H1 (cell line): ENCODE results near the gene TRIM9. TPM values are rescaled to one million over a fixed set of nuclear protein-coding genes. Genes with fewer than 3 reads are reported as not detected.

Experiments
- CTCF ChIA-PET: fragments of 300-600 bp; sonication (Branson Sonifier 250); formaldehyde crosslinking; loops from one replicate; lab custom pipeline; 2021; ENCODE audit not compliant: partially characterized antibody; lab: Charles Lee
- POLR2A ChIA-PET: fragments of 300-600 bp; sonication (Branson Sonifier 250); formaldehyde crosslinking; loops from one replicate; lab custom pipeline; 2021; ENCODE audit warnings: inconsistent platforms; ENCODE audit not compliant: partially characterized antibody; lab: Charles Lee
- DNase-seq, 2 experiments: peaks; one replicate each; pipeline versions ENCODE4 v3.0.0 to v3.0.0-alpha.2; 2010 to 2022; ENCODE audit warnings: low spot score in 2 of 2, low read depth in 1 of 2, mixed read lengths in 1 of 2
- FAIRE-seq: peaks from 2 replicates; lab custom pipeline; 2011; peaks lifted over from hg19 to GRCh38; lab: Jason Lieb, UNC
- H2AFZ ChIP-seq: 2 replicates; pipeline ENCODE4 v1.8.1; 2012; ENCODE audit warnings: low read length, inconsistent platforms
- H2AK5ac ChIP-seq: 2 replicates; pipeline ENCODE4 v1.6.1; 2013; ENCODE audit warnings: low read depth, low read length
- H2BK120ac ChIP-seq: replicated peaks from 2 replicates; pipeline ENCODE3; 2013; ENCODE audit warnings: low read depth, low read length, inconsistent platforms
- H2BK12ac ChIP-seq: 2 replicates; pipeline ENCODE4 v1.6.1; 2013; ENCODE audit warnings: low read depth, low read length
- H2BK15ac ChIP-seq: 2 replicates; pipeline ENCODE4 v1.6.1; 2013; ENCODE audit warnings: low read length
- H2BK20ac ChIP-seq: 2 replicates; pipeline ENCODE4 v1.6.1; 2013; ENCODE audit warnings: low read length
- H2BK5ac ChIP-seq: 2 replicates; pipeline ENCODE4 v1.6.1; 2013; ENCODE audit warnings: low read depth, low read length
- H3K14ac ChIP-seq: 2 replicates; pipeline ENCODE4 v1.6.1; 2013; ENCODE audit warnings: inconsistent platforms; ENCODE audit not compliant: insufficient read length
- H3K18ac ChIP-seq: 2 replicates; pipeline ENCODE4 v1.6.1; 2013; ENCODE audit warnings: low read length; ENCODE audit errors: extremely low read depth
- H3K23ac ChIP-seq: 2 replicates; pipeline ENCODE4 v1.6.1; 2013; ENCODE audit warnings: inconsistent platforms; ENCODE audit not compliant: insufficient read length
- H3K23me2 ChIP-seq: 2 replicates; pipeline ENCODE4 v1.6.1; 2013; ENCODE audit warnings: low read depth, low read length
- H3K27ac ChIP-seq: 2 replicates; pipeline ENCODE4 v1.6.1; 2011; ENCODE audit warnings: low read depth, low read length, inconsistent platforms
- H3K27me3 ChIP-seq, 4 experiments: replicated peaks in 1 of 4; 1 replicate in 1 of 4; 2 replicates in 3 of 4; pipeline versions ENCODE4 v1.6.1 to v1.8.1; 2011 to 2013; ENCODE audit warnings: low read length in 3 of 4, mild to moderate bottlenecking in 3 of 4, inconsistent platforms in 2 of 4, mixed read lengths in 2 of 4, moderate library complexity in 1 of 4; ENCODE audit not compliant: control insufficient read depth in 3 of 4, insufficient read depth in 3 of 4; ENCODE audit errors: extremely low read depth in 1 of 4
- H3K36me3 ChIP-seq, 4 experiments: 2 replicates each; pipeline versions ENCODE4 v1.6.1 to v1.8.1; 2011 to 2013; ENCODE audit warnings: mild to moderate bottlenecking in 4 of 4, low read length in 3 of 4, moderate library complexity in 2 of 4, control low read depth in 1 of 4, inconsistent platforms in 1 of 4; ENCODE audit not compliant: insufficient read depth in 4 of 4, control insufficient read depth in 2 of 4
- H3K4ac ChIP-seq: replicated peaks from 2 replicates; pipeline ENCODE3; 2013; ENCODE audit warnings: low read length, low read depth, mixed read lengths, inconsistent platforms; ENCODE audit not compliant: insufficient read length
- H3K4me1 ChIP-seq, 4 experiments: replicated peaks in 1 of 4; 1 replicate in 1 of 4; 2 replicates in 3 of 4; pipeline versions ENCODE4 v1.6.1 to v1.8.1; 2011 to 2013; ENCODE audit warnings: low read length in 3 of 4, inconsistent platforms in 2 of 4, mixed read lengths in 1 of 4; ENCODE audit not compliant: insufficient read depth in 4 of 4, control insufficient read depth in 3 of 4
- H3K4me2 ChIP-seq, 2 experiments: 2 replicates each; pipeline versions ENCODE4 v1.6.1 to v1.8.1; 2011 to 2013; ENCODE audit warnings: low read depth in 2 of 2, low read length in 2 of 2, control low read depth in 1 of 2, inconsistent platforms in 1 of 2, mild to moderate bottlenecking in 1 of 2; ENCODE audit not compliant: insufficient read depth in 1 of 2
- H3K4me3 ChIP-seq, 4 experiments: fragments of 200-600, 300-600 bp in 1 of 4; sonication (generic), shearing (Covaris generic), sonication (Bioruptor Twin) in 1 of 4; 2 replicates each; pipeline versions ENCODE4 v1.5.1 to v1.8.1; 2011 to 2016; ENCODE audit warnings: low read length in 4 of 4, low read depth in 3 of 4, control low read depth in 2 of 4, inconsistent platforms in 2 of 4, mild to moderate bottlenecking in 2 of 4, mixed read lengths in 1 of 4, moderate library complexity in 1 of 4; ENCODE audit not compliant: insufficient read depth in 2 of 4; ENCODE audit errors: extremely low read depth in 1 of 4
- H3K56ac ChIP-seq: replicated peaks from 2 replicates; pipeline ENCODE3; 2013; ENCODE audit warnings: low read depth, mild to moderate bottlenecking, mixed read lengths, low read length, inconsistent platforms; ENCODE audit not compliant: insufficient read length
- H3K79me1 ChIP-seq: 2 replicates; pipeline ENCODE4 v1.6.1; 2013; ENCODE audit warnings: low read depth, low read length, control low read depth
- H3K79me2 ChIP-seq, 2 experiments: 2 replicates each; pipeline versions ENCODE4 v1.6.1 to v1.8.1; 2012 to 2013; ENCODE audit warnings: low read length in 2 of 2, mild to moderate bottlenecking in 2 of 2, inconsistent platforms in 1 of 2; ENCODE audit not compliant: insufficient read depth in 2 of 2, control insufficient read depth in 1 of 2
- H3K9ac ChIP-seq, 4 experiments: replicated peaks in 1 of 4; 1 replicate in 1 of 4; 2 replicates in 3 of 4; pipeline versions ENCODE4 v1.6.1 to v1.8.1; 2011 to 2013; ENCODE audit warnings: low read depth in 3 of 4, low read length in 3 of 4, control low read depth in 2 of 4, mild to moderate bottlenecking in 2 of 4, moderate library complexity in 2 of 4, inconsistent platforms in 1 of 4; ENCODE audit errors: extremely low read depth in 1 of 4
- H3K9me3 ChIP-seq, 2 experiments: 2 replicates each; pipeline versions ENCODE4 v1.6.1 to v1.8.1; 2012 to 2013; ENCODE audit warnings: mild to moderate bottlenecking in 2 of 2, moderate library complexity in 2 of 2, control low read depth in 1 of 2, inconsistent platforms in 1 of 2, low read depth in 1 of 2, low read length in 1 of 2, mixed read lengths in 1 of 2; ENCODE audit not compliant: insufficient read depth in 2 of 2
- H4K20me1 ChIP-seq, 2 experiments: replicated peaks in 1 of 2; 2 replicates each; pipeline versions ENCODE3 to v1.8.1; 2011 to 2013; ENCODE audit warnings: inconsistent platforms in 2 of 2, low read length in 2 of 2, mild to moderate bottlenecking in 1 of 2; ENCODE audit not compliant: insufficient read depth in 2 of 2, control insufficient read depth in 1 of 2
- H4K5ac ChIP-seq: 2 replicates; pipeline ENCODE4 v1.6.1; 2013; ENCODE audit warnings: low read length, low read depth, mixed read lengths, inconsistent platforms; ENCODE audit not compliant: insufficient read length
- H4K8ac ChIP-seq: 2 replicates; pipeline ENCODE4 v1.8.0; 2013; ENCODE audit warnings: mild to moderate bottlenecking, moderate library complexity, low read length, inconsistent platforms; ENCODE audit not compliant: insufficient read depth; ENCODE audit errors: extremely low read depth
- H4K91ac ChIP-seq: replicated peaks from 2 replicates; pipeline ENCODE3; 2013; ENCODE audit warnings: low read length, mixed read lengths, inconsistent platforms; ENCODE audit not compliant: insufficient read length
- YY1 ChIP-seq: IDR thresholded peaks from 2 replicates; pipeline ENCODE4 v1.6.1; 2011; ENCODE audit warnings: low read depth, mild to moderate bottlenecking, low read length
- WGBS, 2 experiments: shearing (Covaris generic) in 1 of 2; methylation state at CpG; one replicate each; pipeline versions ENCODE4 v1.1.6 to v1.1.7; 2013 to 2015; ENCODE audit warnings: low lambda C conversion rate in 2 of 2, mixed read lengths in 2 of 2, inconsistent platforms in 1 of 2, low coverage in 1 of 2, missing lambda C conversion rate in 1 of 2; ENCODE audit not compliant: insufficient replicate concordance in 2 of 2, insufficient coverage in 1 of 2, insufficient read length in 1 of 2; ENCODE audit errors: extremely low coverage in 1 of 2, missing lambda C conversion rate in 1 of 2; 5-methylcytosine and 5-hydroxymethylcytosine counted together
- polyA plus RNA-seq, 7 experiments: library from polyadenylated mRNA; depleted of rRNA in 3 of 7; stranded (reverse) in 5 of 7; unstranded in 2 of 7; fragments of >200 nt in 5 of 7; fragments of 200-250 nt in 2 of 7; gene quantifications; 1 replicate in 5 of 7; 2 replicates in 1 of 7; 4 replicates in 1 of 7; pipeline versions ENCODE4 v1.2.1 to v1.2.3, GENCODE V29; 2011 to 2013; ENCODE audit warnings: missing spikeins in 2 of 7, mixed read lengths in 2 of 7
- total RNA-seq: library from RNA; stranded (reverse); fragmentation: NEBNext Ultra II Directional; extraction: Animal tissue kit (Norgen Biotek cat#: 25700); gene quantifications from 2 replicates; pipeline ENCODE4 v1.2.1, GENCODE V29; 2021

Gene TRIM9
- total and polyA plus RNA-seq, 2 of the 8 experiments (the other 6 are each of a cell fraction or from before 2014, with no cell fraction given) = 2.7 to 5.4 TPM

DNA sequence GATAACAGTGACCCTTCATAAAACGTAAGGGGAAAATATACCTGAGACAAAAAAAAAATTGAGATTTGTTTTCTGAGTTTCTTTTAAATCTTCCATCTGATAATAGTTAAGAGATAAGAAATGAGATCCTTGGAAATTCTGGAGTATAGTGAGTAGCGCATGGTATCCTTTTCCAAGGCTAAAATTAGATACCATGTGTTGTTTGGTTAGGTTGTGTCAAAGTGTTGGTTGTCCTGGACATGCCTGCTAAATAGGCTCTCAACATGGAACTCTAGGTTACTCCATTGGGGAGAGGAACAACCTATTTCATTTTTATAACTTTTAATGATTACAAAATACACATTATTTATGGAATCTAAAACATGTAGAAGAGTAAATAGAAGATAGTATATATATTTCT lies 165.4 kb downstream of the TRIM9 start:
- no peaks in the 10 kb centered on the region for H3K79me2 ChIP-seq
- 87% methylated on average over 2 of the region's 2 CpGs; no CpG with 5 or more reads in 1 of the 2 experiments for WGBS, 2 experiments
- H3K4me1 ChIP-seq = peaks cover 0 to 5% (median 0%) of the 10 kb centered on the region in 4 experiments; a peak in 1 of 7 replicates
- H2AK5ac ChIP-seq = no peak overlapping the region
- no peak overlapping the region for H3K14ac ChIP-seq
- H2BK15ac ChIP-seq = no peak overlapping the region
- ChIA-PET CTCF (interaction anchor here (2.1 kb wide), 1 partner anchor 9 kb away, joined by 6 read pairs; no protein-coding TSS in a partner anchor), POLR2A (no interaction called here)
- no peak overlapping the region for H3K27ac ChIP-seq
- no peaks in the 10 kb centered on the region for H3K23me2 ChIP-seq
- H3K9me3 ChIP-seq = no peaks in the 10 kb centered on the region
- H3K9ac ChIP-seq = no peak overlapping the region
- H3K18ac ChIP-seq = no peak overlapping the region
- H4K5ac ChIP-seq = no peak overlapping the region
- no peak overlapping the region for H3K56ac ChIP-seq
- no peak overlapping the region for H4K91ac ChIP-seq
- H2BK120ac ChIP-seq = no peak overlapping the region
- H3K4me3 ChIP-seq = no peak overlapping the region
- H3K4ac ChIP-seq = no peak overlapping the region
- no peaks in the 10 kb centered on the region for H3K79me1 ChIP-seq
- H2BK12ac ChIP-seq = no peak overlapping the region
- no peak for DNase-seq
- no peak overlapping the region for H2AFZ ChIP-seq
- H2BK20ac ChIP-seq = no peak overlapping the region
- H3K23ac ChIP-seq = no peak overlapping the region
- H2BK5ac ChIP-seq = no peak overlapping the region
- no peak overlapping the region for H3K4me2 ChIP-seq
- peaks cover 0 to 24% (median 13%) of the 10 kb centered on the region in 4 experiments; a peak in 7 of 8 replicates for H3K36me3 ChIP-seq
- H3K27me3 ChIP-seq = no peaks in the 10 kb centered on the region
- FAIRE-seq = no peak
- no peak overlapping the region for H4K8ac ChIP-seq
- no peaks in the 10 kb centered on the region for H4K20me1 ChIP-seq
- no peak for TF ChIP-seq YY1
